Uterus (tissue), 2 donors: ENCODE results near the gene CFTR.

Experiments used
- CTCF ChIP-seq, 4 experiments: fragments of 200-600 bp in 2 of 4; fragments of 450-650 bp in 2 of 4; sonication (generic) in 2 of 4; IDR thresholded peaks; one replicate each; pipeline ENCODE4 v1.5.1; 2016 to 2019; ENCODE audit warnings: antibody characterized with exemption in 4 of 4, mild to moderate bottlenecking in 2 of 4, moderate library complexity in 1 of 4
- POLR2A ChIP-seq, 2 donors: fragments of 450-650 bp; IDR thresholded peaks; one replicate each; pipeline ENCODE4 v1.6.1; 2016; ENCODE audit warnings: antibody characterized with exemption in 2 of 2, mild to moderate bottlenecking in 1 of 2, moderate library complexity in 1 of 2

DNA sequence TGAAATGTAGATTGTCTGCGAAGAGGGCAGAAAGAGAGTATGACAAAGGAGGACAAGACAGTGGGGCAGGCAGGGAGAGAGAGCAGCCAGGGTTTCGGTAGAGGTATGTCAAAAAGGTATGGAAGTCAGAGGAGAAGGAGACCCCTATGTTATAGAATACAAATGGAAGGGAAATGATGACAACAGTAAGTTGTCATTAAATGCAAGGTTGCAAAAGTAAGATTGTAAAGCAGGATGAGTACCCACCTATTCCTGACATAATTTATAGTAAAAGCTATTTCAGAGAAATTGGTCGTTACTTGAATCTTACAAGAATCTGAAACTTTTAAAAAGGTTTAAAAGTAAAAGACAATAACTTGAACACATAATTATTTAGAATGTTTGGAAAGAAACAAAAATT is 126.3 kb downstream of the CFTR start:
- TF ChIP-seq CTCF (IDR thresholded peaks at IDR 0.05): no peak
- no peak for TF ChIP-seq POLR2A (IDR thresholded peaks at IDR 0.05)
